Fibroblast of peridontal ligament (primary cell): ENCODE results near the gene ZBED2.

Source experiments
- DNase-seq: peaks from one replicate; pipeline ENCODE4 v3.0.0-alpha.2; 2010; ENCODE audit errors: extremely low read depth

ZBED2 gene

DNA sequence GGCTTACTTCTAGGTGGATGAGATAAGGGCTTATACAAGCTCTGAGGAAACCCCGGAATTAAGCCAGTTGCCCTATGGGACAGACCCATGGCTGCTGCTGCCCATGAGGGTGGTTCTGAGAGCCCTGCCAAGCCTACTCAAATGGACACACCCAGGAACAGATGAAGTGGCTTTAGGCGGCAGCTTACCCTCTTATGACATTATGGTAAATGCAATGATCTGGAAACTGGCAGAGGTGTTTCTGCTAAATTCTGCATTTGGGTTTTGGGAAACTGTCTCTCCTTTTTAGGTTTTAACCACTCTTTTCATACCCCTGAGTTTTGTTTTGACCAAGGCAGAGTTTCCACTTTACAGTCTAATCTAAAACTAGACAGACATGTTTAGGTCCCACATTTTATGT is 9.0 kb upstream of the ZBED2 start:
- no peak for DNase-seq

- no peak for DNase-seq
These were observed 8.5 kb upstream of the ZBED2 start for GRCh38 chr3:111603679-111604078.

DNA sequence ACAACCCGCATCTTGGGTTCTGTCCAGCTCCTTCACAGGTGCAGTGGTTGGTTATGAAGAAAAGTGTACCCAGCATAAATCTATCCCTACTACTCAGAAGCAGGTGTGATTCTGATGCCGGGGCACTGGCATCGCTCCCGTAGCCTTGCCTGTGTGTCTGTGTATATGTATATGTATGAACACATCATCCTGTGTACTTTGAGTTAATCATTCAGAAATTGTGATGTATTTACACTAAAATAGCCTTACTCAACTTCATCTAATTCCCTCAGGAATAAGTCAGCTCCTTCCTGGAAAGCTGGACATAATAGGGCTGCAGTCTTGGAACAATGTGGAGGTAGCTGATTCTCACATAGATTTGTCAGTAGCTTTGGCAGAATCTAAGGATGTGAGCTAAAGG is 6.7 kb upstream of the ZBED2 start:
- DNase-seq: peak; percentile 17

DNA sequence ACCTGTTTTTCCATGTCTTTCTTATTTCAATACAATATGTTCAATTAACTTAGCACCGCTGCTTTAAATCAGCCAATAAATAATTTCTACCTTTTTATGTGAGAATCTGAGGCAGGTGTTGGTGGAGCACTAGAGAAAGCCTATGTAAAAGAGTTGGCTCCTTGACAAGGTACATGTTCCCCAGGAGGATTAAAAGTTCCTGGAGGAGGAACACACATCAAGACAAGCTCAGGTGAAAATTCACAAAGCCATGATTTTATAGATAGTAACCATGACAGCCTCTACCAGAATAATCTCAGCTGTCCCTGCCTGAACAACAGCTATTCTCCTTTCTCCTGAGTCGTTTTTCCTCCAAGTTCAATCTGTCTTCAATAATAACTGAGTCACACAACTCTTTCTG is 3.4 kb upstream of the ZBED2 start:
- DNase-seq: no peak

GRCh38 chr3:111598139-111598538 is 3.0 kb upstream of the ZBED2 start:
- no peak for DNase-seq

- no peak for DNase-seq
These were observed 1.2 kb upstream of the ZBED2 start for GRCh38 chr3:111596328-111596727.

GRCh38 chr3:111594781-111595180 is 365 bp downstream of the ZBED2 start:
- no peak for DNase-seq

DNA sequence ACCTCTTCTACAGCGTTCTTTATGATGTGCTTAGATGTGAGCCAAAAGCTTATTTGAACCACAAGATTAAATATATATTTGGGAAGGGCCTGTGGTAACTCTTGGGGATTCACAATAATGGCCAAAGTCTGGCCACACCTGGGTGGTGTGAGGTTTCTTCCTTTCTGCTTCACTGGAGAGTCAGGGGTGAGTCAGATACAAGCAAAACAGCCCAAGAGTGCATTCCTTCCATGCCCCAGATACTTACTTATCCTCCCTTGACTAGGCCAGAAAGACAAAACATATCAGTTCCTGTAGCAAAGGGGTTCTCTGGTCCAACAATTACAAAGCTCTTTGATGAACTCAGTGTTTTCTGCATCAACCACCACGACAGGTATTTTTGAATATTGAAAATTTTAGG is 941 bp downstream of the ZBED2 start:
- peak; percentile 60 for DNase-seq

DNA sequence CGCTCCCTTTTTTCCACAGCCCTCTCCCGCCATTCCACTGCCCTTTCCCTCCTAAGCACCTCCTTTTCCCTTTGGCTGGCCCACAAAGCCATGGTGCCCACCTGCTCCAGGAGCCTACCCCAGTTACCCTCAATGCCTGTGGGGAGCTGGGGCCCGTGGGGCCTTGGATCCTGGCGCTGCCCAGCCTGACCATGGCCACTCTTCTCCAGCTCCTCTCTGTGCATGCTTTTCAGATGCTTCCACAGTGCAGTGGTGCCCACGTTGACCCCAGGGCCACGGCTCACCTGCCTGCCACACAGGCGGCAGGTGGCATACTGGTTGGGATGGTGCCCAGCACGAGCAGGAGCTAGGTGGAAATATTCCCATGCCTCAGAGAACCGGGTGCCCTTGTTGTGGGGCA is 1.5 kb downstream of the ZBED2 start:
- no peak for DNase-seq

GRCh38 chr3:111592936-111593335 is 2.2 kb downstream of the ZBED2 start:
- no peak for DNase-seq

GRCh38 chr3:111592143-111592542 is 3.0 kb downstream of the ZBED2 start:
- DNase-seq: peak; percentile 44

- no peak for DNase-seq
These were observed 3.6 kb downstream of the ZBED2 start for GRCh38 chr3:111591555-111591954.

DNA sequence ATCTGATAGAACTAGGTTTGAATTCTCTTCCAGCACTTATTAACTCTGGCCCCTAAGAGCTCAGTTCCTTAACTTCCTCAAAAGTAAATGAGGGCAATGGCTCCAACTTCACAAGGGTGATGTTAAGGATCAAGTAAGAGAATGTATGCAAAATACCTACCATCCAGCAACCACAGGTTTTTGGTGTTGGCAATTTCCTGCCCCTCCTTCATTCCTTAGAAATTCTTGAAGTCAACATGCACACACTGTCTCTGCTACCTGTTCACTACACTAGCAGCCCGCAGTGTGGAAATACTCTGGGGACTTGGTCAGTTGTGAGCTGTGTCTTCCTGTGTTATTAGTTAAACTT is 5.0 kb downstream of the ZBED2 start:
- no peak for DNase-seq

GRCh38 chr3:111589303-111590142 is 5.6 kb downstream of the ZBED2 start:
- DNase-seq: no peak

DNA sequence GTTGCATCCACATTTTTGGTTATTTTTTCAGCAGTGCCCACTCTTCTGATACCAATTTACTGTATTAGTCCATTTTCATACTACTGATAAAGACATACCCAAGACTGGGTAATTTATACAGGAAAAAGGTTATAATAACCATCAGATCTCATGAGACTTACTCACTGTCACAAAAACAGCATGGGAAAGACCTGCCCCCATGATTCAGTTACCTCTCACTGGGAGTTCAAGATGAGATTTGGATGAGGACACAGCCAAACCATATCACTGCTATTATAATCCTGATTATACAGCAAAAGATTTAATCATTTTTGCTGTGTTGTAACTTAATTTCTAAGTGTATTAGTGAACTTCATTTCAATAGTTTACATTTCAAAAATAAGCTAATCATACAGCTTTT is 6.6 kb downstream of the ZBED2 start:
- no peak for DNase-seq

DNA sequence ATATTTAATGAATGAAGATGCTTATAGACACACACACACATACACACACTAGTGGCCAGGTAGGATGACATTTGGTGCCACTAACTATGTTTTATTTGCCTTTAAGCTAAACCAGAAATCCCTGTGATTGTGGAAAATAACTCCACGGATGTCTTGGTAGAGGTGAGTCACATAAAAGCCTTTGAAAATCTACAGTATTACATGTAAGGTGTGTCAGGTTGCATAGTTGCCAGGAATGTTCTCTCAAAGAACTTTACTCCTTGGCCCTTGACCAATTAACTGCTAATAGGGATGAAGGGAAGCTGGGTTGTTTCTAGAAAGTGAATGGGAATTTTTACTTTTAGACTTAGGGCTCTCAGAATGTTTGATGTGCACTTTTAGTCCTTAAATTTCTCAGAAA is 9.9 kb downstream of the ZBED2 start:
- DNase-seq: no peak

DNA sequence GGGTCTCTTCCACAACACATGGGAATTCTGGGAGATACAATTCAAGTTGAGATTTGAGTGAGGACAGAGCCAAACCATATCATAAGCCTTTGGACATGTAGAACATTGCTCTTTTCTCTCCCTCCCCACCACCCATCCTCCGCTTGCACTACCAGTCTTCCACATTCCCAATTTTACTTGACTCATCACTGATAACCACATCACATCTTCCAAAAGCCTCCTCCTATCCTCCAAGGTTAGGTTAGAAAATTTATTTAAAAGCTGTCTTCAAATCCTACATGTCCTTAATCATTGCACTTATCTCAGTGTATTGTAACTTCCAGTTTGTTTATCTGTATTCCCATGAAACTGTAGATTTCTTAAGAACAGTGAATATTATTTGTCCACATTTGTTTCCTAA is 10.4 kb downstream of the ZBED2 start:
- no peak for DNase-seq

DNA sequence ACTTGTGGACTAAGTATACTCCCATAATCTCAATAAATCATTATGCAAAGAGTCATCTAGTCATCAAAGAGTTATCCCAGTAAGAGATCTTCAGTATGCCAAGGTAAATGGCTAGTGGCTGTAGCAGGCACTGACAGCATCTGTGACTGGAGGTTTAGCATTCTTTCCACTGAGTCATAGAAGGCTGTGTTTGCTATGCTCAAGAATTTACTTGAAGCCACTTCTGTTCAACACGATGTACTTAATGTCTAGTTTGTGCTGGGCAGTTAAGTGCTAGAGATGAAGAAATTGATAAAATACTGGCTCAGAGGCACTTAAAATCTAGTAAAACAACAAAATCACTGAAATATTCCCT is 13.0 kb downstream of the ZBED2 start:
- peak; percentile 72 for DNase-seq

DNA sequence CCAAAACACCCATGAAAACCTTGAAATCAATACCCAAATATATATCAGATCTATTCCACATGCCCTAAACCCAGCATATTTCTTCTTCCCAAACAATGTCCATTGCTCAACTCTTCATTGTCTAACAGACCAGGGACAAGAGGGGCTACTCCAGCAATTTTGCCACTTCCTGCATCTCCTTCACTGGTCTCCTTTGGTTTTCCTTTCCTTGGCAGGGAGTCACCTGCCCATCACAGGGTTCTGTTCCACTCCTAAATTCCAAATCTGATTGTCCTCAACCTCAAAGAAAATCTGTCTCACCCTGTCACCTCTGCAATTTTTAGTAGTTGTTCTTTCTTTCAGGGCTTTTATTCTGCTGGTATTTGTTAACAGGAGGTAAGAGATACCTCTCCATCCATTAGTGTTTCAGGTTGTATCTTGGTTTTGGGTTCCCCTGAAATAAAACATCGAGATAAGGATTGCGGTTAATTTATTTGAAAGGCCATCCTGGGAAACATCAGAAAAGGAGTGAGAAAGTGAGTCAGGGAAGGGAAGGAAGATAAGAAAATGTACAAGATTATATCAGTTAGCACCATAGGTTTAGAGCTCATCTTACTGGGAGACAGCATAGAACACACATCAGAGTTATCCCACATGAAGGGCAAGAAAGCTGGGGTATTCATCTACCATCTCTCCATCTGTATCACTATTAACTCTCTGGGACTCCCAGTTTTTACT is 13.6 kb downstream of the ZBED2 start:
- no peak for DNase-seq

- no peak for DNase-seq
These were observed 15.7 kb downstream of the ZBED2 start for GRCh38 chr3:111579495-111579894.

DNA sequence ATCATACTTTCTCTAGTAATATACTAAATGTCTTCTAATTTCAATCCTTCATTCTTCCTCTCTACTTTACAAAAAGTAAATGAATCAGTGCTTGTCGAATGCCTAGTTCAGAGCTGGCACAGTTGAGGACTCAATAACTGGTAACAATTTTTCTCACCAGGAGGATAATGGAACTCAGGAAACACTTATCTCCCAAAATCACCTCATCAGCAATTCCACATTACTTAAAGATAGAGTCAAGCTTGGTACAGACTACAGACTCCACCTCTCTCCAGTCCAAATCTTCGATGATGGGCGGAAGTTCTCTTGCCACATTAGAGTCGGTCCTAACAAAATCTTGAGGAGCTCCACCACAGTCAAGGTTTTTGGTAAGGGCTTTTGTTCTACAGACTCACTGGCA is 16.3 kb downstream of the ZBED2 start:
- DNase-seq: no peak

DNA sequence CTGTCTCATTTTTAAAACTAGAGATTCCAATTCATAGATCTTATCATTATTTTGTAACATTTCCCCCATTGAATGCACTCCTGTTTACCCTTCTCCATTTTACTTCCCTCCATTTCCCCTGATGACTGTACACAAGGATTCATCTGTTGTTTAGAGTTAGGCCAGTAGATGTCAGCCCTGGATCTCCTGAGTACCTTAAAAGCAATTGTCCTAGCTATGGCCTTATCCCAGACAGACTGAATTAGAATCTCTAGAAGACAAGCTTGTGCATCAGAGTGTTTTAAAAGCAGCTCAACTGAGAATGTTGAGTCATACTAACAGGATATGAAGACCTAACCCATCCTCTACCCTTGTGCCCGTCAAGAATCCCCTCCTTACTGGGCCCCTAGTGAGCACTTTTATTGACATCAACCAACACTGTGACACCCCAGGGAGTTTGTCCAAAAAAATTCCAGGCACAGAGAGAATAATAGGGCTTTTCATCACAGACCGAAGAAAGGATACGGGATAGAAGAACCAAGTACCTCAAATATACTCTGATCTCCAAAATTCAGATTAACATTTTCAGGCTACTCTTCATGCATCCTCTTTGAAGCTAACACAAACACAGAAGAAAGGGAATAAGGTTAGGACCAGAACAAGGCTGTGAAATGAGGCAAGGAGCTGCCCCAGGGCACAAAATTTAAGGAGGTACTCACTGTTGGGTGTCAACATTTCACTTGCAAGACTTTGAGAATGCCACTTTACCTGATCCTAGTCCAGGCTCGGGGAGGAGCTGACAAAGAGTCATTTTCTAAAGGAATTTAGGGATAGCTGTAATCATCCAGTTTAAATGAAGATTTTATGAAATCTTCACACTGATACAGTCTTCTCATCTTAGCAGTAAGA is 17.1 kb downstream of the ZBED2 start:
- peak; percentile 87 for DNase-seq

GRCh38 chr3:111577113-111577512 is 18.0 kb downstream of the ZBED2 start:
- no peak for DNase-seq
